ENCODE measurements around the gene DOCK1. TPM values are rescaled to one million over a fixed set of nuclear protein-coding genes. Genes with fewer than 3 reads are reported as not detected.

The DOCK1 gene
- total and polyA plus RNA-seq, 2 donors from 2014 or later = 15.8 to 81.7 TPM

GRCh38 chr10:127080317-127080716, 175.1 kb downstream of the DOCK1 start:
- intact Hi-C loops (cut with DNase I) = no loop called here
- no peak overlapping the region for H3K4me3 ChIP-seq (ENCODE audit: low read length in 3 of 3)
- H3K36me3 ChIP-seq (ENCODE audit: control insufficient read depth in 2 of 3, insufficient read depth in 3 of 3, low read length in 3 of 3) = peaks cover 0 to 2% (median 2%) of the 10 kb centered on the region in 3 donors
- no peaks in the 10 kb centered on the region for H3K4me1 ChIP-seq (ENCODE audit: control insufficient read depth in 2 of 3, insufficient read depth in 2 of 3, low read depth in 1 of 3, low read length in 3 of 3)
- TF ChIP-seq CTCF (IDR thresholded peaks at IDR 0.05; ENCODE audit: borderline replicate concordance, extremely low read depth, insufficient read depth) = no peak
- no peaks in the 10 kb centered on the region for H3K27me3 ChIP-seq (ENCODE audit: control insufficient read depth, insufficient read depth, low read length)
- H3K9me3 ChIP-seq (ENCODE audit: control insufficient read depth in 2 of 3, insufficient read depth in 1 of 3, low read length in 3 of 3) = no peaks in the 10 kb centered on the region
- DNase-seq (no peak), FAIRE-seq (no peak)
- no peak overlapping the region for H3K27ac ChIP-seq (ENCODE audit: low read depth in 2 of 2, low read length in 2 of 2)
- H3K9ac ChIP-seq (ENCODE audit: low read length in 3 of 3) = no peak overlapping the region

DNA sequence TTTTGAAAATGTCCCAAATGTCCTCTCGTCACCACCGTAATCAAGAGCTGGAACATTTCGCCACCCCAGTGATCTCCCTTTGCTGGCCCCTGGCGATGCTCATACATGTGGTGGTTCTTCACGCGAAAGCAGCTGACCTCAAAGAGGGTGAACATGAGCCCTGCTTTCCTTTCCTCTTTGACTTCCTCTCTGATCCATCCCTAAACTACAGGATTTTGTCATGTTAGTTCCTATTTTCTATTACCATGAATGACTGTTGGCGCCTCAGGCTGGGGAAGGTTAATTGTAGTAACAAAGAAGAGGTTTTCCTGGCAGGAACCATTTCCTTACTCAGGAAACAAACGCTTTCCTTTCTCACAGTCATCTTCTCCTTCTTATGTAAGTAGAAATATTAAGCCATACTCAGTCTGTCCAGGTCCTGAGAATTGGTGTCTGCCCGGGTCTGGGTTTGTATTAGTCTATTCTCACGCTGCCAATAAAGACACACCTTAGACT, 176.7 kb downstream of the DOCK1 start:
- H3K9me3 ChIP-seq (ENCODE audit: control insufficient read depth in 2 of 3, insufficient read depth in 1 of 3, low read length in 3 of 3) = no peaks in the 10 kb centered on the region
- H3K4me1 ChIP-seq (ENCODE audit: control insufficient read depth in 2 of 3, insufficient read depth in 2 of 3, low read depth in 1 of 3, low read length in 3 of 3) = no peaks in the 10 kb centered on the region
- DNase-seq = no peak
- no peak overlapping the region for H3K9ac ChIP-seq (ENCODE audit: low read length in 3 of 3)
- H3K36me3 ChIP-seq (ENCODE audit: control insufficient read depth in 2 of 3, insufficient read depth in 3 of 3, low read length in 3 of 3) = no peaks in the 10 kb centered on the region
- no peak for FAIRE-seq
- H3K27me3 ChIP-seq (ENCODE audit: control insufficient read depth, insufficient read depth, low read length) = no peaks in the 10 kb centered on the region
- intact Hi-C loops (cut with DNase I) = no loop called here
- H3K27ac ChIP-seq (ENCODE audit: low read depth in 2 of 2, low read length in 2 of 2) = no peak overlapping the region
- H3K4me3 ChIP-seq (ENCODE audit: low read length in 3 of 3) = no peak overlapping the region
- TF ChIP-seq CTCF (IDR thresholded peaks at IDR 0.05; ENCODE audit: borderline replicate concordance, extremely low read depth, insufficient read depth) = no peak

GRCh38 chr10:127082651-127083050, 177.4 kb downstream of the DOCK1 start:
- no peaks in the 10 kb centered on the region for H3K36me3 ChIP-seq (ENCODE audit: control insufficient read depth in 2 of 3, insufficient read depth in 3 of 3, low read length in 3 of 3)
- no peak for DNase-seq

More at GRCh38 chr10:127082651-127083050, 177.4 kb downstream of the DOCK1 start:
- H3K27ac ChIP-seq (ENCODE audit: low read depth in 2 of 2, low read length in 2 of 2) = no peak overlapping the region
- intact Hi-C loops (cut with DNase I) = no loop called here
- no peak overlapping the region for H3K9ac ChIP-seq (ENCODE audit: low read length in 3 of 3)
- TF ChIP-seq CTCF (IDR thresholded peaks at IDR 0.05; ENCODE audit: borderline replicate concordance, extremely low read depth, insufficient read depth) = no peak
- H3K4me1 ChIP-seq (ENCODE audit: control insufficient read depth in 2 of 3, insufficient read depth in 2 of 3, low read depth in 1 of 3, low read length in 3 of 3) = no peaks in the 10 kb centered on the region
- H3K9me3 ChIP-seq (ENCODE audit: control insufficient read depth in 2 of 3, insufficient read depth in 1 of 3, low read length in 3 of 3) = no peaks in the 10 kb centered on the region
- H3K4me3 ChIP-seq (ENCODE audit: low read length in 3 of 3) = no peak overlapping the region
- FAIRE-seq = no peak
- H3K27me3 ChIP-seq (ENCODE audit: control insufficient read depth, insufficient read depth, low read length) = no peaks in the 10 kb centered on the region
